ENCODE measurements around the gene C19orf38.
A peak's percentile ranks its signal among the peaks of the same experiment; 100 is the strongest.
"Not testable (repeated sequence)": the region's sequence is repeated elsewhere in the genome, so short reads cannot be mapped to it uniquely, and the experiment has no call there.

The C19orf38 gene

GRCh38 chr19:10826231-10826630 lies 22.0 kb upstream of the C19orf38 start:
- DNase-seq: no peak

GRCh38 chr19:10826846-10827245 lies 21.4 kb upstream of the C19orf38 start:
- DNase-seq: no peak

GRCh38 chr19:10828981-10829821 lies 19.0 kb upstream of the C19orf38 start:
- no peak for DNase-seq

- DNase-seq: no peak
Measured at GRCh38 chr19:10829967-10830366, 18.2 kb upstream of the C19orf38 start.

GRCh38 chr19:10830370-10830769 lies 17.8 kb upstream of the C19orf38 start:
- DNase-seq: no peak

GRCh38 chr19:10830931-10831779 lies 17.1 kb upstream of the C19orf38 start:
- no peak for DNase-seq

GRCh38 chr19:10831987-10832938 lies 16.0 kb upstream of the C19orf38 start:
- DNase-seq: no peak

GRCh38 chr19:10832939-10833296 lies 15.3 kb upstream of the C19orf38 start:
- no peak for DNase-seq

GRCh38 chr19:10835089-10835753 lies 13.0 kb upstream of the C19orf38 start:
- DNase-seq: no peak

- peak; percentile 96 for DNase-seq
Measured at GRCh38 chr19:10835754-10836478, 12.3 kb upstream of the C19orf38 start, which contains the start of gene TMED1. TSS of gene TMED1 (minus strand) at chr19:10836212. CDS start at chr19:10836191, 21 bp downstream.

GRCh38 chr19:10836479-10837330 lies 11.5 kb upstream of the C19orf38 start:
- DNase-seq: no peak

GRCh38 chr19:10837649-10838048 lies 10.6 kb upstream of the C19orf38 start:
- DNase-seq: not testable (repeated sequence)

- no peak for DNase-seq
Measured at GRCh38 chr19:10838377-10838776, 9.8 kb upstream of the C19orf38 start.

- DNase-seq: no peak
Measured at GRCh38 chr19:10839114-10840050, 8.8 kb upstream of the C19orf38 start.

- no peak for DNase-seq
Measured at GRCh38 chr19:10842788-10843187, 5.4 kb upstream of the C19orf38 start.

- DNase-seq: no peak
Measured at GRCh38 chr19:10846500-10847202, 1.6 kb upstream of the C19orf38 start.

GRCh38 chr19:10850631-10851030 lies 2.4 kb downstream of the C19orf38 start:
- DNase-seq: no peak

GRCh38 chr19:10852098-10852800 lies 4.0 kb downstream of the C19orf38 start:
- no peak for DNase-seq
